Retina (tissue), 1 donor: ENCODE measurements around the gene RNF169.
"Not testable (repeated sequence)": the region's sequence is repeated elsewhere in the genome, so short reads cannot be mapped to it uniquely, and the experiment has no call there.

ENCODE experiments used
- DNase-seq: peaks from one replicate; pipeline ENCODE4 v3.0.0-alpha.2; 2016

Gene RNF169

GRCh38 chr11:74771139-74771538 lies 22.5 kb downstream of the RNF169 start:
- no peak for DNase-seq

GRCh38 chr11:74773476-74773875 lies 24.8 kb downstream of the RNF169 start:
- no peak for DNase-seq

GRCh38 chr11:74775762-74776161 lies 27.1 kb downstream of the RNF169 start:
- no peak for DNase-seq

- DNase-seq, result no peak
These were observed 27.9 kb downstream of the RNF169 start for GRCh38 chr11:74776546-74776945.

GRCh38 chr11:74777038-74777437 lies 28.4 kb downstream of the RNF169 start:
- no peak for DNase-seq

GRCh38 chr11:74777877-74778276 lies 29.2 kb downstream of the RNF169 start:
- no peak for DNase-seq

- DNase-seq, result no peak
These were observed 29.9 kb downstream of the RNF169 start for GRCh38 chr11:74778581-74778980.

- no peak for DNase-seq
These were observed 31.8 kb downstream of the RNF169 start for GRCh38 chr11:74780248-74781005.

GRCh38 chr11:74783241-74783871 lies 34.7 kb downstream of the RNF169 start:
- no peak for DNase-seq

GRCh38 chr11:74784234-74784633 lies 35.6 kb downstream of the RNF169 start:
- no peak for DNase-seq

- no peak for DNase-seq
These were observed 36.1 kb downstream of the RNF169 start for GRCh38 chr11:74784726-74785125.

- DNase-seq, result no peak
These were observed 37.9 kb downstream of the RNF169 start for GRCh38 chr11:74786574-74786973.

GRCh38 chr11:74791333-74792100 lies 42.9 kb downstream of the RNF169 start:
- no peak for DNase-seq

GRCh38 chr11:74806267-74806666 lies 57.6 kb downstream of the RNF169 start:
- DNase-seq, result no peak

GRCh38 chr11:74809801-74810200 lies 61.2 kb downstream of the RNF169 start:
- no peak for DNase-seq

GRCh38 chr11:74815966-74816365 lies 67.3 kb downstream of the RNF169 start:
- DNase-seq, result no peak

GRCh38 chr11:74816664-74817063 lies 68.0 kb downstream of the RNF169 start:
- no peak for DNase-seq

GRCh38 chr11:74818283-74818946 lies 69.8 kb downstream of the RNF169 start:
- DNase-seq, result no peak

- no peak for DNase-seq
These were observed 70.8 kb downstream of the RNF169 start for GRCh38 chr11:74819400-74819799.

- DNase-seq, result no peak
These were observed 72.1 kb downstream of the RNF169 start for GRCh38 chr11:74820763-74821162.

GRCh38 chr11:74822170-74822569 lies 73.5 kb downstream of the RNF169 start:
- no peak for DNase-seq

GRCh38 chr11:74824285-74824982 lies 75.8 kb downstream of the RNF169 start:
- DNase-seq, result no peak

- not testable (repeated sequence) for DNase-seq
These were observed 76.9 kb downstream of the RNF169 start for GRCh38 chr11:74825596-74825995.
